Measurements from ENCODE around the gene EDEM1. TPM values are rescaled to one million over a fixed set of nuclear protein-coding genes. Genes with fewer than 3 reads are reported as not detected.
"Not testable (repeated sequence)": the region's sequence is repeated elsewhere in the genome, so short reads cannot be mapped to it uniquely, and the experiment has no call there.

EDEM1 gene
- total RNA-seq, 2 donors from 2014 or later: 109 to 171 TPM

GRCh38 chr3:5239602-5240001 is 52.1 kb downstream of the EDEM1 start:
- no peak for ATAC-seq
- no peak for DNase-seq (ENCODE audit: low spot score)
- Mint-ChIP-seq H3K36me3 (peaks cover 5% of the 10 kb centered on the region), H3K27ac (no peak overlapping the region), H3K4me1 (ENCODE audit: low read depth in 2 of 2) (peaks cover 0 to 6% of the 10 kb centered on the region in 2 donors), H3K4me3 (no peak overlapping the region), H3K27me3 (peaks cover 0 to 6% of the 10 kb centered on the region in 2 donors), H3K9me3 (no peaks in the 10 kb centered on the region)

GRCh38 chr3:5240740-5241139 is 53.2 kb downstream of the EDEM1 start:
- ATAC-seq (no peak), DNase-seq (ENCODE audit: low spot score) (no peak)
- H3K27me3 Mint-ChIP-seq: peaks cover 0 to 6% of the 10 kb centered on the region in 2 donors
- H3K36me3 Mint-ChIP-seq: peaks cover 5% of the 10 kb centered on the region
- H3K27ac Mint-ChIP-seq: no peak overlapping the region
- no peak overlapping the region for H3K4me3 Mint-ChIP-seq
- no peaks in the 10 kb centered on the region for H3K9me3 Mint-ChIP-seq
- H3K4me1 Mint-ChIP-seq (ENCODE audit: low read depth in 2 of 2): peaks cover 0 to 8% of the 10 kb centered on the region in 2 donors

GRCh38 chr3:5242785-5243184 is 55.3 kb downstream of the EDEM1 start:
- H3K27me3 Mint-ChIP-seq; H3K9me3 Mint-ChIP-seq; ATAC-seq; H3K27ac Mint-ChIP-seq; H3K4me3 Mint-ChIP-seq; DNase-seq (ENCODE audit: low spot score); H3K36me3 Mint-ChIP-seq: not testable (repeated sequence)
- peaks cover 0 to 14% of the 10 kb centered on the region in 2 donors for H3K4me1 Mint-ChIP-seq (ENCODE audit: low read depth in 2 of 2)

GRCh38 chr3:5245927-5246326 is 58.4 kb downstream of the EDEM1 start:
- Mint-ChIP-seq H3K27ac (no peak overlapping the region), H3K9me3 (no peaks in the 10 kb centered on the region), H3K36me3 (peaks cover 5% of the 10 kb centered on the region), H3K27me3 (no peaks in the 10 kb centered on the region), H3K4me1 (ENCODE audit: low read depth in 2 of 2) (peaks cover 0 to 8% of the 10 kb centered on the region in 2 donors), H3K4me3 (no peak overlapping the region)
- DNase-seq (ENCODE audit: low spot score) (no peak), ATAC-seq (peak; percentile 27 to 40)

GRCh38 chr3:5248822-5249221 is 61.3 kb downstream of the EDEM1 start:
- ATAC-seq (no peak), DNase-seq (ENCODE audit: low spot score) (no peak)
- Mint-ChIP-seq H3K4me3 (no peak overlapping the region), H3K27ac (no peak overlapping the region), H3K4me1 (ENCODE audit: low read depth in 2 of 2) (peaks cover 0 to 8% of the 10 kb centered on the region in 2 donors), H3K36me3 (peaks cover 3% of the 10 kb centered on the region), H3K27me3 (no peaks in the 10 kb centered on the region), H3K9me3 (no peaks in the 10 kb centered on the region)

- no peak overlapping the region for H3K27ac Mint-ChIP-seq
- H3K9me3 Mint-ChIP-seq: no peaks in the 10 kb centered on the region
- DNase-seq (ENCODE audit: low spot score) (no peak), ATAC-seq (no peak)
- H3K4me1 Mint-ChIP-seq (ENCODE audit: low read depth in 2 of 2): peaks cover 0 to 7% of the 10 kb centered on the region in 2 donors
- no peak overlapping the region for H3K4me3 Mint-ChIP-seq
- H3K36me3 Mint-ChIP-seq: no peaks in the 10 kb centered on the region
- H3K27me3 Mint-ChIP-seq: peaks cover 0 to under 1% of the 10 kb centered on the region in 2 donors
Measured at GRCh38 chr3:5250467-5251195, 63.1 kb downstream of the EDEM1 start.

- ATAC-seq (no peak), DNase-seq (ENCODE audit: low spot score) (no peak)
- H3K4me3 Mint-ChIP-seq: no peak overlapping the region
- H3K36me3 Mint-ChIP-seq: no peaks in the 10 kb centered on the region
- H3K4me1 Mint-ChIP-seq (ENCODE audit: low read depth in 2 of 2): peaks cover 0 to 1% of the 10 kb centered on the region in 2 donors
- peaks cover 0 to 6% of the 10 kb centered on the region in 2 donors for H3K27me3 Mint-ChIP-seq
- H3K27ac Mint-ChIP-seq: no peak overlapping the region
- H3K9me3 Mint-ChIP-seq: no peaks in the 10 kb centered on the region
Measured at GRCh38 chr3:5251196-5251583, 63.7 kb downstream of the EDEM1 start.

GRCh38 chr3:5252131-5252530 is 64.6 kb downstream of the EDEM1 start:
- no peaks in the 10 kb centered on the region for H3K36me3 Mint-ChIP-seq
- H3K9me3 Mint-ChIP-seq: no peaks in the 10 kb centered on the region
- no peak overlapping the region for H3K4me3 Mint-ChIP-seq
- ATAC-seq (no peak), DNase-seq (ENCODE audit: low spot score) (no peak)
- no peaks in the 10 kb centered on the region for H3K4me1 Mint-ChIP-seq (ENCODE audit: low read depth in 2 of 2)
- no peak overlapping the region for H3K27ac Mint-ChIP-seq
- peaks cover 0 to 16% of the 10 kb centered on the region in 2 donors for H3K27me3 Mint-ChIP-seq

GRCh38 chr3:5254281-5255048 is 67.0 kb downstream of the EDEM1 start:
- no peaks in the 10 kb centered on the region for H3K4me1 Mint-ChIP-seq (ENCODE audit: low read depth in 2 of 2)
- H3K9me3 Mint-ChIP-seq: no peaks in the 10 kb centered on the region
- DNase-seq (ENCODE audit: low spot score): no peak
- H3K36me3 Mint-ChIP-seq: no peaks in the 10 kb centered on the region
- ATAC-seq: no peak
- peaks cover 0 to 16% of the 10 kb centered on the region in 2 donors for H3K27me3 Mint-ChIP-seq
- H3K27ac Mint-ChIP-seq: no peak overlapping the region
- no peak overlapping the region for H3K4me3 Mint-ChIP-seq

- ATAC-seq (no peak), DNase-seq (ENCODE audit: low spot score) (no peak)
- no peak overlapping the region for H3K27ac Mint-ChIP-seq
- H3K4me3 Mint-ChIP-seq: no peak overlapping the region
- H3K36me3 Mint-ChIP-seq: no peaks in the 10 kb centered on the region
- no peaks in the 10 kb centered on the region for H3K9me3 Mint-ChIP-seq
- peaks cover 4 to 21% of the 10 kb centered on the region in 2 donors for H3K27me3 Mint-ChIP-seq
- H3K4me1 Mint-ChIP-seq (ENCODE audit: low read depth in 2 of 2): peaks cover 4 to 5% of the 10 kb centered on the region in 2 donors
Measured at GRCh38 chr3:5255404-5256344, 68.2 kb downstream of the EDEM1 start.

GRCh38 chr3:5258526-5258925 is 71.0 kb downstream of the EDEM1 start:
- ATAC-seq: no peak
- H3K4me3 Mint-ChIP-seq: no peak overlapping the region

GRCh38 chr3:5260992-5261501 is 73.5 kb downstream of the EDEM1 start:
- peaks cover 5 to 23% of the 10 kb centered on the region in 2 donors for H3K27me3 Mint-ChIP-seq
- no peak overlapping the region for H3K4me3 Mint-ChIP-seq
- H3K27ac Mint-ChIP-seq: no peak overlapping the region
- no peaks in the 10 kb centered on the region for H3K36me3 Mint-ChIP-seq
- ATAC-seq: no peak
- peaks cover 4 to 6% of the 10 kb centered on the region in 2 donors for H3K4me1 Mint-ChIP-seq (ENCODE audit: low read depth in 2 of 2)
- no peaks in the 10 kb centered on the region for H3K9me3 Mint-ChIP-seq
- DNase-seq (ENCODE audit: low spot score): no peak

More at GRCh38 chr3:5258526-5258925, 71.0 kb downstream of the EDEM1 start:
- Mint-ChIP-seq H3K36me3 (no peaks in the 10 kb centered on the region), H3K27me3 (peaks cover 5 to 24% of the 10 kb centered on the region in 2 donors), H3K9me3 (no peaks in the 10 kb centered on the region), H3K27ac (no peak overlapping the region), H3K4me1 (ENCODE audit: low read depth in 2 of 2) (peaks cover 4 to 6% of the 10 kb centered on the region in 2 donors)
- no peak for DNase-seq (ENCODE audit: low spot score)

- no peak overlapping the region for H3K4me3 Mint-ChIP-seq
- peaks cover 4 to 6% of the 10 kb centered on the region in 2 donors for H3K4me1 Mint-ChIP-seq (ENCODE audit: low read depth in 2 of 2)
- ATAC-seq (no peak), DNase-seq (ENCODE audit: low spot score) (no peak)
- H3K27ac Mint-ChIP-seq: no peak overlapping the region
- peaks cover 7 to 19% of the 10 kb centered on the region in 2 donors for H3K27me3 Mint-ChIP-seq
- no peaks in the 10 kb centered on the region for H3K36me3 Mint-ChIP-seq
- H3K9me3 Mint-ChIP-seq: no peaks in the 10 kb centered on the region
Measured at GRCh38 chr3:5262507-5262906, 75.0 kb downstream of the EDEM1 start.
